Measurements from ENCODE around the gene KLKB1. TPM values are rescaled to one million over a fixed set of nuclear protein-coding genes. Genes with fewer than 3 reads are reported as not detected.

Gene KLKB1
- total RNA-seq, 1 experiment from 2014 or later: not detected

DNA sequence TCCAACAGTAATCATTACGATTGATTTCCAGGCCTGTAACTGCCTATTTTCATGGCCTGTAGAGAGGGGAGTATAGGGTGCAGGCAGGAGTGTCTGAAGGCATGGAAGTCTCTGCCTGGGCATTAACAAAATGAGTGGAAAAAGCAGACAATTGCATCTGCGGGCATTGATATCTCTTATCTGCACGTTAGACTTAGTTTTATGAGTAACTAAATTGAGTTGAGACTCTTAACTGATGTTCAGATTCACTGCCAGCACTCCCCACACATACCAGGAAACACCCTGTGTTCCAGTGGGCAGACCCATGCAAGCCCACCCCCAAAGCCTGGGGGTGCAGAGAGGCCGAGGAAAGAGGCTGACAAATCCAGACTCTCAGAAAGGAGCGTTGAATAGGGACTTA lies 72.0 kb downstream of the KLKB1 start:
- H3K4me2 ChIP-seq: no peak overlapping the region
- CTCF ChIA-PET: no interaction called here
- no peak for TF ChIP-seq EZH2 (IDR thresholded peaks at IDR 0.05; ENCODE audit: low read depth)
- TF ChIP-seq, protein P1, sequence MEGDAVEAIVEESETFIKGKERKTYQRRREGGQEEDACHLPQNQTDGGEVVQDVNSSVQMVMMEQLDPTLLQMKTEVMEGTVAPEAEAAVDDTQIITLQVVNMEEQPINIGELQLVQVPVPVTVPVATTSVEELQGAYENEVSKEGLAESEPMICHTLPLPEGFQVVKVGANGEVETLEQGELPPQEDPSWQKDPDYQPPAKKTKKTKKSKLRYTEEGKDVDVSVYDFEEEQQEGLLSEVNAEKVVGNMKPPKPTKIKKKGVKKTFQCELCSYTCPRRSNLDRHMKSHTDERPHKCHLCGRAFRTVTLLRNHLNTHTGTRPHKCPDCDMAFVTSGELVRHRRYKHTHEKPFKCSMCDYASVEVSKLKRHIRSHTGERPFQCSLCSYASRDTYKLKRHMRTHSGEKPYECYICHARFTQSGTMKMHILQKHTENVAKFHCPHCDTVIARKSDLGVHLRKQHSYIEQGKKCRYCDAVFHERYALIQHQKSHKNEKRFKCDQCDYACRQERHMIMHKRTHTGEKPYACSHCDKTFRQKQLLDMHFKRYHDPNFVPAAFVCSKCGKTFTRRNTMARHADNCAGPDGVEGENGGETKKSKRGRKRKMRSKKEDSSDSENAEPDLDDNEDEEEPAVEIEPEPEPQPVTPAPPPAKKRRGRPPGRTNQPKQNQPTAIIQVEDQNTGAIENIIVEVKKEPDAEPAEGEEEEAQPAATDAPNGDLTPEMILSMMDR (conservative IDR thresholded peaks at IDR 0.05): no peak
- peaks cover 11% of the 10 kb centered on the region for H3K27me3 ChIP-seq (ENCODE audit: insufficient read depth, low read depth)
- BruUV-seq (replicated peaks): no TSS peak
- POLR2A ChIA-PET (ENCODE audit: unreplicated experiment): no interaction called here
- H3K4me3 ChIP-seq: no peak overlapping the region
- no peak overlapping the region for H2AFZ ChIP-seq
- H3F3A ChIP-seq (ENCODE audit: insufficient read depth, low read depth): no peaks in the 10 kb centered on the region
- H3K36me3 ChIP-seq (ENCODE audit: low read depth): no peaks in the 10 kb centered on the region
- no peaks in the 10 kb centered on the region for H3K9me2 ChIP-seq (ENCODE audit: insufficient read depth)
- no peaks in the 10 kb centered on the region for H3K4me1 ChIP-seq (replicated peaks; ENCODE audit: insufficient read depth)
- no peaks in the 10 kb centered on the region for H3K9me3 ChIP-seq (ENCODE audit: insufficient read depth, low read depth)
- H3K79me2 ChIP-seq (ENCODE audit: low read depth): no peaks in the 10 kb centered on the region
- no peaks in the 10 kb centered on the region for H4K20me1 ChIP-seq (ENCODE audit: insufficient read depth)
- no peak for DNase-seq
- intact Hi-C loops (cut with micrococcal nuclease; ENCODE audit: unreplicated experiment): loop anchor here (5.0 kb wide), 1 partner anchor 428 kb away; no protein-coding TSS in a partner anchor
- H3K27ac ChIP-seq: no peak overlapping the region

DNA sequence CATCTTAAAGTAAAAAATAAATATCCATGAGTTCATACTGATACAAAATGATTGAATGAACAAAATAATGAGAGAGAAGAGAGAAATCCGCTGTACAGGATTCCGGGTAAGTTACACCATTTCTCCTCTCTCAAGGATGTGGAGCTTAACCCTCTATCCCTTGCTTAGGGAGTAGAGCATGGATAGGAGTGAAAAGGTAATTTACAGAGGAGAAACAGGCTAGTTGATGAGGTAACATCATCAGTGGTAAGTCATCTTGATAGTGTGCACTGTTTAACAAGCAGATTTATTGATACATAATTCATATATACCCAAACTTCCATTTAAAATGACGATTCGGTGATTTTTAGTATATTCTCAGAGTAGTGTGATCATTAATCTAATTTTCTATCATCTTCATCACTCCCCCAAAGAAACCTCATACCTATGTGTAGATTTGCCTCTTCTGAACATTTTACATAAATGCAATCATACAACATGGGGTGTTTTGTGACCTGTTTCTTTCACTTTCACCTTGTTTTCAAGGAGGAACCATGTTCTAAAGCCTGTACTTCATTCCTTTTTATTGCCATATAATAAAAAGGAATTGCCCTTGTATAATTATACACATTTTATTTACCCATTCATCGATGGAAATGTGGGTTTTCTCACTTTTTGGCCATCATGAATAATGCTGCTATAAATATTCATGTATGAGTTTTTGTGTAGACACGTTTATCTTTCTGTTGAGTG lies 73.5 kb downstream of the KLKB1 start:
- H3K27ac ChIP-seq: no peak overlapping the region
- H3K9me2 ChIP-seq (ENCODE audit: insufficient read depth): no peaks in the 10 kb centered on the region
- BruUV-seq (replicated peaks): no TSS peak
- H3F3A ChIP-seq (ENCODE audit: insufficient read depth, low read depth): no peaks in the 10 kb centered on the region
- H3K4me1 ChIP-seq (replicated peaks; ENCODE audit: insufficient read depth): no peaks in the 10 kb centered on the region
- H3K4me3 ChIP-seq: no peak overlapping the region
- no peak for DNase-seq
- peaks cover 15% of the 10 kb centered on the region for H3K27me3 ChIP-seq (ENCODE audit: insufficient read depth, low read depth)
- TF ChIP-seq, protein P1 (conservative IDR thresholded peaks at IDR 0.05): no peak
- TF ChIP-seq EZH2 (IDR thresholded peaks at IDR 0.05; ENCODE audit: low read depth): no peak
- intact Hi-C loops (cut with micrococcal nuclease; ENCODE audit: unreplicated experiment): no loop called here
- H3K36me3 ChIP-seq (ENCODE audit: low read depth): no peaks in the 10 kb centered on the region
- ChIA-PET CTCF (no interaction called here), POLR2A (ENCODE audit: unreplicated experiment) (no interaction called here)
- H2AFZ ChIP-seq: no peak overlapping the region
- H3K9me3 ChIP-seq (ENCODE audit: insufficient read depth, low read depth): no peaks in the 10 kb centered on the region
- no peaks in the 10 kb centered on the region for H4K20me1 ChIP-seq (ENCODE audit: insufficient read depth)
- no peaks in the 10 kb centered on the region for H3K79me2 ChIP-seq (ENCODE audit: low read depth)
- no peak overlapping the region for H3K4me2 ChIP-seq

DNA sequence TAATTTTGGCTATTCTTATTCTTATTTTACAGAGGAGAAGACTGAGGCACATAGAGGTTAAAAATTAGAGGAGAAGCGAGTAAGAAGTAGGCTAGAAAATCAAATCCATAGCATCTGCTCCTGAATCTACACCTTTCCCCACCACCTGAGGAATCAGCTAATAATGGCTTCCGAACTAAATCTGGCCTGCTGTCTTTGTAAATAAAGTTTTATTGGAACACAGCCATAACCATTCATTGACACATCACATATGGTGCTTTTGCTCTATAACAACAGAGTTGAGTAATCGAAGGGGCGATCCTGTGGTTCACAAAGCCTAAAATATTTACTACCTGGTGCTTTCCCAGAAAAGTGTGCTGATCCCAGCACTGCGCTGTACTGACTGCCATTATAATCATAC lies 76.9 kb downstream of the KLKB1 start:
- no peak overlapping the region for H2AFZ ChIP-seq
- no TSS peak for BruUV-seq (replicated peaks)
- peaks cover 32% of the 10 kb centered on the region for H3K27me3 ChIP-seq (ENCODE audit: insufficient read depth, low read depth)
- POLR2A ChIA-PET (ENCODE audit: unreplicated experiment): no interaction called here
- no peaks in the 10 kb centered on the region for H3K4me1 ChIP-seq (replicated peaks; ENCODE audit: insufficient read depth)
- no peaks in the 10 kb centered on the region for H3K9me2 ChIP-seq (ENCODE audit: insufficient read depth)
- H3K27ac ChIP-seq: no peak overlapping the region
- no peak for TF ChIP-seq EZH2 (IDR thresholded peaks at IDR 0.05; ENCODE audit: low read depth)
- TF ChIP-seq, protein P1 (conservative IDR thresholded peaks at IDR 0.05): no peak
- no peak overlapping the region for H3K4me2 ChIP-seq
- no peaks in the 10 kb centered on the region for H3K9me3 ChIP-seq (ENCODE audit: insufficient read depth, low read depth)
- H3K36me3 ChIP-seq (ENCODE audit: low read depth): no peaks in the 10 kb centered on the region
- no peak overlapping the region for H3K4me3 ChIP-seq
- DNase-seq: no peak
- intact Hi-C loops (cut with micrococcal nuclease; ENCODE audit: unreplicated experiment): no loop called here
- H3F3A ChIP-seq (ENCODE audit: insufficient read depth, low read depth): no peaks in the 10 kb centered on the region
- H3K79me2 ChIP-seq (ENCODE audit: low read depth): no peaks in the 10 kb centered on the region
- H4K20me1 ChIP-seq (ENCODE audit: insufficient read depth): no peaks in the 10 kb centered on the region
- CTCF ChIA-PET: no interaction called here

All from PC-9 (cell line).